NCI-H526 (cell line): ENCODE measurements around the gene GRIA4.
"Not testable (repeated sequence)": the region's sequence is repeated elsewhere in the genome, so short reads cannot be mapped to it uniquely, and the experiment has no call there.

Source experiments
- DNase-seq, 2 experiments: peaks; one replicate each; lab custom pipeline; 2025; lab: John Stamatoyannopoulos, UW

Gene GRIA4

GRCh38 chr11:106001304-106002012, 391.6 kb downstream of the GRIA4 start:
- peak in 1 of 2 experiments; percentile 7 for DNase-seq

- not testable (repeated sequence) for DNase-seq
These were observed 393.2 kb downstream of the GRIA4 start for GRCh38 chr11:106003094-106003493.

DNA sequence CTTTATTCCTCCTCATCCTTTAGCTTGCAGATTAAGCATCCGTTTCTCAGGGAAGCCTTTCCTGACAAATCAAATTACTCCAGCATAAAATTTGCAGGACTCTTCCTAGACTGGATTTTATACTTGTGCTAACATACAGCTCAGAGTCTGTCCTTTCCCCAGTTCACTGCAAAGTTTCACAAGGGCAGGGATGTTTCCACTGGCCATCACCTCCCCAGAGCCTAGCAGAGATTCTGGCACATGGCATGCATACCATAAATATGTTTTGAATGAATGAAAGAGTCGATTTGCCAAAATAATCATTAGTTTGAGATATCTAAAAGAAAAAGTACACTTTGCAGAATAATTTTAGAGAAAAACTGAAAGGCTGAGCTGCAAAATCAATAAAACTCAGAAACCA, 401.6 kb downstream of the GRIA4 start:
- DNase-seq, result no peak

GRCh38 chr11:106012744-106013143, 402.9 kb downstream of the GRIA4 start:
- DNase-seq, result no peak

DNA sequence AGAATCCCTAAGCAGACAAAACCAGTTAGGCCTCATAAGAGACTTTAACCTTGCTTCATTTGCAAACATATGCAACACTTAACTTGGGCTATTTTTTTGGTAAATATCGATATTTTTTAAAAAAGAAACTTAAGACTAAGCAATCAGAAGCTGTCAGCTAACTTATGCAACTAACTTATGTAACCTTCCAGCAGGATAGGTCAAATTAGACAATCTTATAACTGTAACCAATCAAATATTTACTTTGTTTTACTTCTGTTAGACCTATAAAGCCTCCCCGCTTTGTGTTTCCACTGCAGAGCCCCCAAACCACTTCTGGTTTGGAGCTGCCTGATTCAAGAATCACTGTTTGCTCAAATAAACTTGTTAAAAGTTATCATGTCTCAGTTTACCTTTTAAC, 404.2 kb downstream of the GRIA4 start:
- DNase-seq, result no peak

DNA sequence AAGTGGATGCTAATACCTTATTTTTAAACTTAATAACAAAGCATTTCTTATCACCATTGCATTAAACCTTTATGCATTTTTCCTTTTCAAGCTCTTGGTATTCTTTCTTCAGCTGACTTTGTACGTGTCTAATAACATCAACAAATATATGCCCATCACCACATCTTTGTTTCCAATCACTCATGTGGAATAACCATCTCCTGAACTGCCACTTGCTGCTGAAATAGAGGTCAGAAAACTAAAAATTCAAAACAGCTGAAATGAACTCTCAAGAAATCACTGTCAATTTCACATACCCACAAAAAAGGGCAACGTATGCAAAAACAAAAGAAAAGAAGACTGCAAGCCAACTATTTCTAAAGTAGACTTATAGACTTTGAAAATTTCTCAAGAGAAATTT, 404.7 kb downstream of the GRIA4 start:
- DNase-seq, result no peak

DNA sequence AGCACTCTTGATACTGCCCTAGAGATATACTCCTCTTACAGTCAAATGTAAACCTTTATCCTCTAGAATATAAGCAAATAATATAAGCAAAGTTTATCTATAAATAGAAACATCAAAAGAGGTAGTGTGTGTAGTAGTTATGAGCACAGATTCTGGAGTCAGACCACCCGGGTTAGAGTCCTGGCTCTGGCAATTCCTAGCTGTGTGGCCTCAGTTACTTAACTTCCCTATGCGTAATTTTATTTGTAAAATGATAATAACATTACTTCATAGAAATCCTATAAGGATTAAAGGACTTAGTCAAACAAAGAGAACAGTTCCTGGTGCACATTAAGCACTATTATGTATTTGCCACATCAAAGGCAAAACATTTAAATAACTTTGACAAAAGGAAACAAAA, 405.2 kb downstream of the GRIA4 start:
- no peak for DNase-seq

DNA sequence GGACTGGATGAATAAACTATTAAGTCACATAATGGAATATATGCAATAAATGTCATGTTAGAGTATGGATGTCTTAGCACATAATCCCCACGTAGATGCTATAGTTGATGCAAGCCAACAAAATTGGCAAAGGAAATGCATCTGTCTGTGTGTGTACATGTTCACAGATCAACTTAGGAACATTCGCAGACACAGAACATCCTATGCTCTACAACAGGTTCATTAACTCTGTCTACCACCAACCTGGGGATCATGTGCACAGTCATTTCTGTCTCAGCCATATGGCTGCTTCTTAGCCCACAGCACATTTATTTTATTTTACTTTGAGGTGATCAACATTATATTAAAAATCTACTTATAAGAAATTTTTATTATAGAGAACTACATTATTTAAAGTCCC, 407.2 kb downstream of the GRIA4 start:
- no peak for DNase-seq

DNA sequence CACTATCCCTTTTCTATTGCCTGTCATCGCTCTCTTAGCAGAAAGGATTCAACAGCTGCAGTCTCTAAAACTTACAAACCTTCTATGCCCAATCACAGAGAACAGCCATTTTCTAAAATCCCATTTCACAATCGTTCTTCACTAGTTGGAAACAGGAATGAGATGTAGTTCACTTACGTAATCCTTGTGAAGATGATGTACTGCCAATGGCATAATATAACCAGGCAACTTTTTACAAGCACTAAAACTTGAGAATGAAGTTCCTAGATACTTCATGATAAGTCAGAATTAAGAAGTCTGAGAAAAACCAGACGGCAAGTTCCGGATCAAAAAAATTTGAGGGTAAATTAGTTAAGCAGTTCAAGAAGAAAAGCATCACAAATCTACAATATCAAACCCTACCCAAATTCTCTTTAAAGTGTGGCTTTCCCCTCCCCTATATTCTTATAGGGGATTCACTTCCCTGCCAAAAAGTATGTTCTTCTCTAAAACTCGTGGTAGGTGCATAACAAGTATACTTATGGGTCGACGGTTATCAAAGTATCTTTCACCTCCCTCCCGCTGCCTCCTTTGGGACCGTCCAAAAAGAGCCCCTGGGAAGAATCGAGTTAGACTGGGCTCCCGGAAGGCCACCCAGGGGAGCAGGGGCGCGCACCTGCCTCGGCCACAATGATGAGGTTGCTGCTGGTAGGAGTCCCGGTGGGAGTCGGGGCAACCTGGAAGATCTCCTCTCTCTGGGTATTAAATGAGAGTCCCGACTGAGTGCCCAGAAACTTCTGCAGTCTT, 411.5 kb downstream of the GRIA4 start:
- DNase-seq, result peak; percentile 74 to 89

DNA sequence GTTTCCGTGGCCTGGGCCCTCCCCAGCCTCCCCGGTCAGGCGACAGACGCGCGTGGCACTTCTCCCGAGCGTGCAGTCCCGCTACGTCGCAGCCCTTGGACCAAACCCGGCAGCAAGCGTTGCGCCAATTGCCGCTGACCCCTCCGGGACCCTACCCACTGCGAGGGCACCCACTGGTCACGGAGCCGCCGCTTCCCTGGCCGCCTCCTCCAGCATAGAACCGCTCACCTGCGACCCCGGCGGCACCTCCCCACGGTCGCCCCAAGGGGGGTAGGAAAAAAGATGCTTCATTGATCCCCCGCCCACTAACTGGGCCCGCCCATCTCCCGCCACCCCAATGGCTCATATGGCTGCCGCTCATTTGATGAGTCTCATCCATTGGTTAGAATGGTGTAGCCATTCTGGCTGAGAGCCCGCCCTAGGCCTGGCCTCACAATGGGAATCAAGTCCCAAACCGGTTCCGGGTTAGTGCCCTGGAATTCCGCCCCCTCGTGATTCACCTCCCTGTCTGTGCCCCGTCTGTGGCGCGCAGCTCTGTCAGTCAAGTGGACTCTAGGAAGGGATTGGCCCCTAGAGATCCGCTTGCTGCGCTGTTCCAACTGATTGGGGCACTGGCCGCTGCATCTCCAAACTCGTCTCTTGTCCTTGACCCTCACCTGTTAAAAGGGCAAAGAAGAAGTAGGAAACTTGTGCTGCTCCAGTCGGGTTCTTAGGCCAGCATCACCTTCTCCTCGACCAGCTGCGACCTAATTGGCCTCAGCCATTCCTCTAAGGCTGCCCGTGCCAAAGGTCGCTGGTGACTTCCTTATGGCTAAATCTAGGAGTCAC, 412.3 kb downstream of the GRIA4 start, which contains the start of gene MSANTD4:
TSS of gene MSANTD4 (minus strand) at position 274 of the 828 bp plus-strand sequence. CDS start 11,323 bp downstream, outside the sequence.
- peak; percentile 100 for DNase-seq

DNA sequence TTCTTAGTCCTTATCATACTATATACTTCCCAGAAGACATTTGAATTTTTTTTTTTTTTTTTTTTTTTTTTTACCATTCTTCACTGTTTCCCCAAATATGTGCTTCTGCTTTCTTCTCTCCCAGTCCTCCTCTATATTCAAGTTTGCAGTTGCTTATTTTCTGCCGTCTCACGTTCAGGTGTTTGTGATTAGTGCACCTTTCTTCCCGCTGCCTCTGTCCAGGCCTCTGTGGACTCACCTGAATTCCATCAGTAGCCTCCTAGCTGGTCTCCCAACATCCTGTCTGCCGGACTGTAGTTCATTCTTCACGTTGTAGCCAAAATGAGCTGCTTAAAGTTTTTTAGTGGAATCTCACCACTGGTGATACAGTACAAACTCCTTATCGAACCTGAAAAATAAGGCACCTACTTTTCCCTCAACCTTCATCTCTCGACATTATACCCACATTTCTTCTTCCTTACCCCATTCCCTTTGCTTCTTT, 413.0 kb downstream of the GRIA4 start:
- no peak for DNase-seq

DNA sequence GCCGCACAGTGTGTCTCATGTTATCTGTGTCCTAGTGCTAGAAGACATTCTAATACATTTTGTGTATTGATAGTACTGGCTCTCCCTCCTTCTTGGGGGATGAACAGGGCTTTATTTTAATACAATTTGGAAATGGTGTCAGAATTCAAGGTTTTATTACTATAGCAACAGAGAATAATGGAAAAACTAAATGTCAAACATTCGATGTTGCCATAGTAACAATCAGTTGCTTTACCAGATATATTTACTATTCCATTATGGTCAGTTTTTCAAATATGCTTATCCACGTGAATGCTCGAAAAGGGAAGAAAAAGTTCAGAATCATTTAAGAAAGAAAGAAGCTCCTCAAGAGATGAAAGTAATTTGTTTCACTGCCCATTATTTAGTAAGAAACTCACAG, 420.7 kb downstream of the GRIA4 start:
- DNase-seq, result no peak

- no peak for DNase-seq
These were observed 421.4 kb downstream of the GRIA4 start for GRCh38 chr11:106031202-106031810.
